ENCODE measurements around the gene MORF4L2.

DNA sequence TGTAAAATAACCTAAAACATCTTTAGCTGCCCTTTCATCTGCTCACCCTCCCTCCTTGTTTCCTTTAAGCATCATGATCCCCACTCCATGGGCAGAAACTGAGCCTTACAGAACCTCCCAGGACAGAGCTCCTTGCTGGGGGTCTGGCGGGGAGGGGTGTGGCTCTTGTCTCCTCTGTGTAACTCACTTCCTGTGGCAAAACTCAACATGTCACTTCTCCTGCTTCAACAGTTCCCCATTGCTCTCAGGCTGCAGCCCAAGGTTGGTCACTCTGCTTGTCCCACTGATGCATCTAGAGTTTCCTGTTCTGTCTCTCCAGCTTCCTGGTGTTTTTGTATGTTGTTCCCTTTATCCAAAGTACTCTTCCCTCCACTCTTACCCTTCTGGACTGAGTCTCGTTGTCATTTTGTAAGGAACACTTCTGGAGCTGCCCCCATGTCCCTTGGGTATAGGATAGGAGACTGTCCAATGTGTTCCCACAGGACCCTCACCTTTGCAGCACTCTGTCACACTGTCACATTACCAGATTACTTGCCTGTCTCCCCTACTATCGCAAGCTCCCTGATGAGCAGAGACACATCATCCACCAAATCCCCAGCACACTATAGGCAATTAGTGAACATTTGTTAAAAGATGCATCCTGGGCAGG lies 43.8 kb upstream of the MORF4L2 start:
- TF ChIP-seq SIN3A (IDR thresholded peaks at IDR 0.05; ENCODE audit: borderline replicate concordance, insufficient read depth, low read length) (no peak), POLR2AphosphoS5 (IDR thresholded peaks at IDR 0.05; ENCODE audit: low read depth, low read length) (no peak), TAF1 (IDR thresholded peaks at IDR 0.05; ENCODE audit: borderline replicate concordance, insufficient read depth, low read length) (no peak)
- TF ChIP-seq, protein P1, sequence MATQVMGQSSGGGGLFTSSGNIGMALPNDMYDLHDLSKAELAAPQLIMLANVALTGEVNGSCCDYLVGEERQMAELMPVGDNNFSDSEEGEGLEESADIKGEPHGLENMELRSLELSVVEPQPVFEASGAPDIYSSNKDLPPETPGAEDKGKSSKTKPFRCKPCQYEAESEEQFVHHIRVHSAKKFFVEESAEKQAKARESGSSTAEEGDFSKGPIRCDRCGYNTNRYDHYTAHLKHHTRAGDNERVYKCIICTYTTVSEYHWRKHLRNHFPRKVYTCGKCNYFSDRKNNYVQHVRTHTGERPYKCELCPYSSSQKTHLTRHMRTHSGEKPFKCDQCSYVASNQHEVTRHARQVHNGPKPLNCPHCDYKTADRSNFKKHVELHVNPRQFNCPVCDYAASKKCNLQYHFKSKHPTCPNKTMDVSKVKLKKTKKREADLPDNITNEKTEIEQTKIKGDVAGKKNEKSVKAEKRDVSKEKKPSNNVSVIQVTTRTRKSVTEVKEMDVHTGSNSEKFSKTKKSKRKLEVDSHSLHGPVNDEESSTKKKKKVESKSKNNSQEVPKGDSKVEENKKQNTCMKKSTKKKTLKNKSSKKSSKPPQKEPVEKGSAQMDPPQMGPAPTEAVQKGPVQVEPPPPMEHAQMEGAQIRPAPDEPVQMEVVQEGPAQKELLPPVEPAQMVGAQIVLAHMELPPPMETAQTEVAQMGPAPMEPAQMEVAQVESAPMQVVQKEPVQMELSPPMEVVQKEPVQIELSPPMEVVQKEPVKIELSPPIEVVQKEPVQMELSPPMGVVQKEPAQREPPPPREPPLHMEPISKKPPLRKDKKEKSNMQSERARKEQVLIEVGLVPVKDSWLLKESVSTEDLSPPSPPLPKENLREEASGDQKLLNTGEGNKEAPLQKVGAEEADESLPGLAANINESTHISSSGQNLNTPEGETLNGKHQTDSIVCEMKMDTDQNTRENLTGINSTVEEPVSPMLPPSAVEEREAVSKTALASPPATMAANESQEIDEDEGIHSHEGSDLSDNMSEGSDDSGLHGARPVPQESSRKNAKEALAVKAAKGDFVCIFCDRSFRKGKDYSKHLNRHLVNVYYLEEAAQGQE (IDR thresholded peaks at IDR 0.05; ENCODE audit: insufficient read depth in 1 of 2, low read depth in 2 of 2, low read length in 2 of 2): no peak

Measured in PFSK-1 (cell line).